GM18505 (cell line): ENCODE measurements around the gene PRKACB.

Experiments used
- ATAC-seq: cut with Tn5 transposase; IDR thresholded peaks from one replicate; pipeline ENCODE4 v1.9.1; 2021; ENCODE audit not compliant: unreplicated experiment
- POLR2A ChIP-seq: IDR thresholded peaks from 4 replicates; pipeline ENCODE4 v1.6.1; 2011; ENCODE audit warnings: borderline replicate concordance; ENCODE audit not compliant: insufficient read depth, insufficient read length; ENCODE audit errors: extremely low read depth

Gene PRKACB

GRCh38 chr1:84164567-84165021 is 20.5 kb downstream of the PRKACB start:
- ATAC-seq, result no peak
- TF ChIP-seq POLR2A, result no peak

- no peak for TF ChIP-seq POLR2A
- no peak for ATAC-seq
These were observed 21.5 kb downstream of the PRKACB start for GRCh38 chr1:84165601-84166000.

DNA sequence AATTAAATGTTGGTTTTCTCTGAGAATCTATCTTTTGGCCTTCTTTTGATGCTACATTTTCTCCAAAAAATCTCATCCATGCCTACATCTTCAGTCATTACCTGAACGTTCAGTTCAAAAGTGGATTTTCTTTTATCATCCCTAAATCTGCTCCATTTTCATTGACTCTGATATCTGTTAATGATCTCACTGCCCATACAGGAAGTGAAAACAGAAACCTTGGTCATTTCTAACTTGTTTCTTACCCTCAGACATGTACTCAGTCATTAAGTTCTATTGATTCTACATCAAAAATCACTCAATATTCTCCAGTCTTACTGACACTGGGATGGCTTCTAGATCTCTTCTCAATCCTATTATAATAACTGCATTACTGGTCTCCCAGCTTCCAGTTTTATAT is 22.7 kb downstream of the PRKACB start:
- no peak for TF ChIP-seq POLR2A
- ATAC-seq, result peak; percentile 84

DNA sequence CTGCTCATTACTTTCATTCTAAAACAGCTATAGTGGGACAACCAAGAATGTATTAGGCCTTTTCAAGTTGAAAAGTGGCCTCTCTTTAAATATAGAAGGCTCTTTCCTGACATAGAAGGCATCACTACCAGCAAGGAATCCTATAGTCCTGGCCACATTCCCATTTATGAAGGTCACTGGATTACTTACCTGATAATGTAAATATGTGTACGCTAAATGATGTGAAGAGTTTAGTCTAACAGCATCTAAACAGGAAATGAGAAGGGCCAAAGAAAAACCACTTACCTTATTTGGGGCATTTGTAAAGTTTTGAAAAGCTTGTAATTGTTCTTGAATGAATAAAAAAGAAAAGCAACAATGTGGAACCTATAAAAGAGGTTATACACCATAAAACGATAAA is 24.7 kb downstream of the PRKACB start:
- TF ChIP-seq POLR2A, result no peak
- no peak for ATAC-seq

DNA sequence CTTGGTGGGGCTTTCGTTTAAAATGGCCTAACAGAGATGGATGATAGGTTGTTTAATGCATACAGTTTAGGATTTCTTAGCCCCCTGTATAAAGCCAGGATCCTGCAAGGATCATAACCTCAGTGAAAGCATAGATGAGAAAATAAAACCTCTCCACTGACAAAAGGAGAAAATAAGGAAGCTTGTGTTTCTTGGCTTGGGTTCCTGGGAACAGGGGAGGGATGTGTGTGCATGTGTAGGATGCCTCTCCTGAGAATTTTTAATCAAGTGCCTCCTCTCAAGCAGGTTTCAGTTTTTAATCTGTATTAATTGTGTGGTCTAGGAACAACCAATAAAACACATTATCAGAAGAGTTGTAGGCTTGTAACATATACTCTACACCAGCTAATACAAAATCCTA is 26.1 kb downstream of the PRKACB start:
- ATAC-seq, result no peak

DNA sequence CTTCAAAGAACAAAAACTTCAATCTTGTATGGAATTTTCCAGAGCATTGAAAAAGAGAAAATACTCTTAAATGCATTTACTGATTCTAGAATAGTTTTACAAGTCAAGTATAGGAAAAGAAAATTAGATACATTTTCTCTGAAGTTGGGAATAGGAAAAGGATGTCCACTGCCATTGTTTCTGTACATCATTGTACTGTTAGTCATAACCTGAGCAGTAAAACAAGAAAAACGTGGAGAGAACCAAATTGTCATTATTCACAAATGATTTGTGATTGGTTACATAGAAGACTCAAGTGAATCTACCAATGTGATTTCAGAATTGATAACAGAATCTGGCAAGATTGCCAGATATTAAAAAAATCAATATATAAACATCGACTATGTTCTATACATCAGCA is 27.4 kb downstream of the PRKACB start:
- no peak for ATAC-seq
- TF ChIP-seq POLR2A, result no peak

More for the DNA sequence above, 26.1 kb downstream of the PRKACB start:
- no peak for TF ChIP-seq POLR2A

- ATAC-seq, result no peak
- TF ChIP-seq POLR2A, result no peak
These were observed 30.0 kb downstream of the PRKACB start for GRCh38 chr1:84174051-84174556.

- TF ChIP-seq POLR2A, result no peak
- ATAC-seq, result no peak
These were observed 37.4 kb downstream of the PRKACB start for GRCh38 chr1:84181350-84182005.

DNA sequence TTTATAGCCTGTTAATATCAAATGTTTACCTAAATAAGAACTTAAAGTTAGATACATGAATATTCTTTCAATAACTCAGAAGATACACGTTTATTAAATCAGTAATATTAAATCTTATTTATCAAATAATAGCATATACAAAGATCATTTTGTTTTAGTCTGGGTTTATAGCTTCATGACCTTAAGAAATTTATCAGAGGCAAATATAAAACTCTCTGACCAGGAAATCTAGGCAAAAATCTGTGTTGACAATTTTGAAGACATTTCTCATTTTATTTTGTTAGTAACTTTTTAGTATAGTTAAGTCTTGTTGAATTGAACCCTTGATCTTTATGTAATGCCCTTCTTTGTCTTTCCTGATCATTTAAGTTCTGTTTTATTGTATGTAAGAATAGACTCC is 46.4 kb downstream of the PRKACB start:
- no peak for ATAC-seq
- TF ChIP-seq POLR2A, result no peak

DNA sequence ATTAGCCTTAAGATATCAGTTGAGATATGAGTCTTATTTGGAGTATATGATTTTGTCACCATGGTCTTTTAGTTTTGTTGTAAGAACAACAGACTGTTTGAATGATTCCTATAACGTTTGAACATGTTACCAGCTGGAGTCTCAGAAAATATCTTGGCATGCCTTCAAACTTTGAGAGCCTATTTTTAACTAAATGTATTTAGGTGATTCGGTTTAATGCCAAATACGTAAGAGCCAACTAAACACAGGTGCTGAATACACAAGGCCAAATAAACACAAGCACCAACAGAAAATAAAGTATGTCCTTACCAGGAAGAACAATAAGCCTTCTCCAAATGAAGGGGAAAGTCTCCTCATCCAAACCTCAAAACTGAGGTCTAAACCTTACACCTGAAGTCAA is 48.6 kb downstream of the PRKACB start:
- ATAC-seq, result no peak
- TF ChIP-seq POLR2A, result no peak

GRCh38 chr1:84198832-84199231 is 54.8 kb downstream of the PRKACB start:
- no peak for ATAC-seq
- no peak for TF ChIP-seq POLR2A

DNA sequence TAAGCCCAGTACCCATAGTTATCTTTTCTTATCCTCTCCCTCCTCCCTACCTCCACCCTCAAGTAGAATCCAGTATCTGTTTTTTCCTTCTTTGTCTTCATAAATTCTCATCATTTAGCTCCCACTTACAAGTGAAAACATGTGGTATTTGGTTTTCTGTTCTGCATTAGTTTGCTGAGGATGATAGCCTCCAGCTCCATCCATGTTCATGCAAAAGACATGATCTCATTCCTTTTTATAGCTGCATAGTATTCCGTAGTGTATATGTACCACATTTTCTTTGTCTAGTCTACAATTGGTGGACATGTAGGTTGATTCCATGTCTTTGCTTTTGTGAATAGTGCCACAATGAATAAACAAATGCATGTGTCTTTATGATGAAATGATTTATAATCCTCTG is 55.2 kb downstream of the PRKACB start:
- ATAC-seq, result no peak
- TF ChIP-seq POLR2A, result no peak

- TF ChIP-seq POLR2A, result no peak
- no peak for ATAC-seq
These were observed 58.1 kb downstream of the PRKACB start for GRCh38 chr1:84202126-84202525.

DNA sequence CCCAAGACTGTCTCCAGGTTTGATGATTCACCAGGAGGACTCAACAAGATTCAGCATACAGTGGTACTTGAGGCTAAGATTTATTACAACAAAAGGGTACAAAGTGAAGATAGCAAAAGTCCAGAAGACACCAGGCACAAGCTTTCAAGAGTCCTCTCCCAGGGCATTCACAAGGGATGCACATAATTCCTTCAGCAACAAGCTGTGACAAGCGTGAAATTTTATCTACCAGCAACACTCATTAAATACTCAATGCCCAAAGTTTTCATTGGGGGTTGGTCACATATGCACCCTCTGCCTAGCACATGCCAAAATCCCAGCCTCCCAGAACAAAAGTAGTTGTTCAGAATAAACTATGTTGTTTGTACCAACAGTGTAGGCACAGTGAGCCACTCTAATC is 62.3 kb downstream of the PRKACB start:
- no peak for ATAC-seq
- TF ChIP-seq POLR2A, result no peak
